ENCODE results near the gene AK1.

AK1 gene

DNA sequence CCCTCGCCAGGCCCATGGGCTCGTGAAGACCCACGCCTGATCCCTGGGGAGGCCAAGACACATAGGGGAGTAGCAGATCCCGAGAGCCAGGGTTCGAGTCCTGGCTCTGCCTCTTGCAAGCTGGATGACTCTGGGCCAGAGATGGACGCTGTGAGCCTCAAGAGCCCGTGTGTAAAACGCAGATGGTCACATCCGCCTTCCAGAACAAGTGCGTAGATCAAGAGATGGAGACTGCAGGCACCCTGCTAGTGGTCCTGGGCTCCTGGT lies 31.1 kb upstream of the AK1 start:
- DNase-seq (ENCODE audit: low spot score), result no peak

GRCh38 chr9:127907867-127908659 lies 30.6 kb upstream of the AK1 start:
- DNase-seq (ENCODE audit: low spot score), result no peak

DNA sequence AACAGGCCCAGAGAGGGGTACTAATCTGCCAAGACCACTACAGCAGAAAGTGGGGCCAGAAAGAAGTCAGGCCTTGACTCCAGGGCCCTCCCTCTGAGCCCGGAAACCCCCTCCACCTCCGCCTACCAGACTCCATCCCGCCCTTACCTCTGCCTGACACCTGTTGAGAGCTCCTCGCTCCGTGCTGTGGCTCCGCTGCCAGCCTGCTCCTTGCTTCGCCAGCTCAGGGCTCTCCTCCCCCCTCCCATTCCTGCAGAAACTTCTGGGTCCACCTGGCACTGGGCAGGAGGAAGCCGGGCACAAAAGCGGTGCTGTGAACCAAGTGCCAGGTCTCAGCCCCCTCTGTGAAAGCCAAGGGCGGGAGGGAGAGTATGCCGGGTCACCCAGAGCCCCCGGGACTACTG lies 28.3 kb upstream of the AK1 start:
- DNase-seq (ENCODE audit: low spot score), result no peak

- no peak for DNase-seq (ENCODE audit: low spot score)
These were observed 27.7 kb upstream of the AK1 start for GRCh38 chr9:127905004-127905728.

DNA sequence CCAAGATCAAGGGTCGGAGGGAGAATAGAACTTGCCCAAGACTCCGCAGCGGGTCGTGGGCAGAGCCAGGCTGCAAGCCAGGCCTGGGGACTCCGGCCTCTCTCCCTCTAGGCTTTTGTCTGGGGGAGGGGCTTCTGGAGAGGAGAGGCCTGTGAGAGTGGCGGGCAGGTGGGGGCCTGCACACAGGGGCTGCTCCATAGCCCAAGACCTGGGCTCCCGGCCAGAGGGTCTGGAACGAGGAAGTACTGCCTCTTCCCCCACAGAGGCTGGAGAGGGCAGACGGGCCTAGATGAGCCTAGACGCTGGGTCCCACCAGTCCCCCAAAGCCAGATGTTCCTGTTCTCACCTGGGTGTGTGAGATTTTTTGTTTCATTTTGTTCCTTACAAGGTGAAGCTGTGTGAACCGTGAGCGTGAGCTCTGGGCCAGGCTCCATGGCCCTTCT lies 27.1 kb upstream of the AK1 start:
- no peak for DNase-seq (ENCODE audit: low spot score)

GRCh38 chr9:127903557-127904475 lies 26.3 kb upstream of the AK1 start:
- no peak for DNase-seq (ENCODE audit: low spot score)

DNA sequence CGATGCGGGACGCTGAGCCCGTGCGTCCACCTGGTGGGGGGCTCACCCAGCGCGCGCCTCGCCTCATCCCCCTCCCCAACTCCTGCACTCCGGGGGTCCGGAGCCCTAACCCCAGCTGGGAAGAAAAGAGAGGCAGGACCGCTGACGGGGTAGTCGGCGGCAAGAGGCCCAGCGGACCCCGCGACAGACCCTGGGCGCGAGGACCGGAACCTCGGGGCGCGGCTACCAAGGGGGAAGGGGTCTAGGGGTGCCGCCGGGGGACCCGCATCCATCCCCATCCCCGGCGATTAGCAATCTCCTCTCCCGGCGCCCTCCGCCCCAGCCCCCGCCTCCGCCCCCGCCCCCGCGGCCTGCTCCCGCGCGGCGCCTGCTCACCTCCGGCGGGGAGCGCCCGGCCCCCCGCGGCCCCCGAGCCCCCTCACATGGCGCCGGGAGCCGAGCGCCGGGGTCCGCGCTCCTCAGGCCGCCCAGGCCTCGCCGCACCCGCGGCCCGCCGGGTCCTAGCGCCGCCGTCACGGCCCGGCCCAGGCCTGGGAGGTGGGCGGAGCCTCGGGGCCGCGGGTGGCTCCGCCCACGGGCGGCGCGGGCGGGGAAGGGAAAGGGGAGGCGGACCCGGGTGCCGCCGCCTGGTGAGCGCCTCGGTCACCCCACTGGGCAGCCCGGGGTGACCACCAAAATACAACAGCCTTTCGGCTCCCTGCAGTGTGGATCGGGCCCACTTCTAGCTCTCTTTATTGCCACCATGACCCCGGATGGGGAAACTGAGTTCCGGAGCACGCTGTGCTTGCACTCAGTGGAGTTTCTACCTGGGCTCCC lies 21.9 kb upstream of the AK1 start, which contains the start of gene ST6GALNAC6:
TSS of gene ST6GALNAC6 (minus strand) at position 476 of the 816 bp plus-strand sequence. CDS start 1,622 bp downstream, outside the sequence.
- DNase-seq (ENCODE audit: low spot score), result peak; percentile 97

DNA sequence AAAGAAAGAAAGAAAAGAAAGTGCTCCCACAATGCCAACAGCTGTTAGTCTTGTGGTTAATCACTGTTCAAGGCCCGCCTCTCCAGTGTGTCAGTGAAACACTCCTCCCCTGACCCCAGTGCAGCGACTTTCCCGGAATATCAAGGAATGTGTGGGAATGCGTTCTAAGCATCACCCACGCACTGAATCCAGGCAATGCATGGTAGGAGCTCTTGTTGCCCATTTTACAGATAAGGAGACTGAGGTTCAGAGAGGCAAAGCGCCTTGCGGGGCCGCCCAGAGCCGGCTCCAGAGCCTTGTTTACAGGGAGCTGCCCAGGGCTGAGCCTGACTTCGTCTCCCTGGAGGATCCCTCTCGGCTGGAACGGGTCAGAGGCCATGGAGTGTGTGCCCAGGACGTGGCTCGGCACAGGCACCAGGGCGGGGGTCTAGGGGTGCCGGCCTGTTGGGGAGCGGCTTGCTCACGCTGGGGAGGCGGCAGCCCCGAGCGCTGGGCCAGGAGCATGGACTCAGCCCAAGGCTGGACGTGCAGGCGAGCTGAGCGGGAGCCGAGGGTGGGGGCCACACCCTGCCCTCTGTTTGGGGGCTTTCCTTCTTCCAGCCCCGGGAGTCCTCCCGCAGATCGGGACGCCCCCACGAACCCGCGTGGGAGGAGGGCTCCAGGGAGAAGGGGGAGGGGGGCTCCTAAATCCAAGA lies 21.1 kb upstream of the AK1 start:
- peak; percentile 87 for DNase-seq (ENCODE audit: low spot score)

DNA sequence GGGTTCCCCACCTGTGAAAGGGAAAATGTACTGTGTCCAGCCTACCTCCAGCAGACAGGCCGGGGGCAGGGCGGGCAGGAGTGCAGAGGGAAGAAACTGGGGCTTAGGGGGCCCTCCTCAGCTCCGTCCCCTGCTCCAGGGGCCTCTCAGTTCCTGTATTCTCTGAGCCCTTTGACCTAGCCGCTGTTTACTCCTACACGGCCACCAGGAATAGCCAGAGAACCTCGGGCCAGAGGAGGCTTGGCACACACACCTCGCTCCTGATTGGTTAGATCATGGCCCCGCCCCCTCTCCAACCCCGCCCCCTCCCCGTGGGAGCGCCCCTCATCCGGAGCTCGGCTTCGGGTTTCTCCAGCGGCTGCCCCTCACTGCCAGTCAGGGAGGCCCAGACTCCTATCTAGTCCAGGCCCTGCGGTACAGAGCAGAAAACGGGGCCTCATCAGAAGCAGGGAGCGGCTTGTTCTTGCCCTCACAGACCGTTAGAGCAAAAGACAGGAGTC lies 19.8 kb upstream of the AK1 start:
- DNase-seq (ENCODE audit: low spot score), result peak; percentile 94

GRCh38 chr9:127896395-127897192 lies 19.1 kb upstream of the AK1 start:
- no peak for DNase-seq (ENCODE audit: low spot score)

DNA sequence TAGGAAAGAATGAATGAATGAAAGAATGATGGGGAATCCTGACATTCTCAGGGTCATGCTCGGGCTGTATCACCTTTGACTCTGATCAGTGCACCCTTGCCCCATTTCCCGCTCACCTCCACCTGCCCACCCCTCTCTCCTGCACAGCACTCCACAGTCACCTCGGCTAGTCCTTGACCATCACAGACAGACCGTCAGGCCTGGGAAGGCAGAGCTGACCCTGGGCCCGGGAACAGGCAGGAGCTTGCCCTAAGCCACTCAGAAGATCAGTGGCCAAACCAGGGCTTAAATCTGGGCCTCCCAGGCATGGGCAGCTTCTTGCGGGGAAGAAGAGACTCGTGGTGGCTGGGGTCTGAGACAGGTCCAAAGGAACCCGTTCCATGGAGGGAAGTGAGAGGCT lies 18.3 kb upstream of the AK1 start:
- DNase-seq (ENCODE audit: low spot score), result no peak

- no peak for DNase-seq (ENCODE audit: low spot score)
These were observed 15.9 kb upstream of the AK1 start for GRCh38 chr9:127893392-127893791.

- DNase-seq (ENCODE audit: low spot score), result no peak
These were observed 15.4 kb upstream of the AK1 start for GRCh38 chr9:127892831-127893230.

GRCh38 chr9:127890053-127890452 lies 12.6 kb upstream of the AK1 start:
- DNase-seq (ENCODE audit: low spot score), result no peak

DNA sequence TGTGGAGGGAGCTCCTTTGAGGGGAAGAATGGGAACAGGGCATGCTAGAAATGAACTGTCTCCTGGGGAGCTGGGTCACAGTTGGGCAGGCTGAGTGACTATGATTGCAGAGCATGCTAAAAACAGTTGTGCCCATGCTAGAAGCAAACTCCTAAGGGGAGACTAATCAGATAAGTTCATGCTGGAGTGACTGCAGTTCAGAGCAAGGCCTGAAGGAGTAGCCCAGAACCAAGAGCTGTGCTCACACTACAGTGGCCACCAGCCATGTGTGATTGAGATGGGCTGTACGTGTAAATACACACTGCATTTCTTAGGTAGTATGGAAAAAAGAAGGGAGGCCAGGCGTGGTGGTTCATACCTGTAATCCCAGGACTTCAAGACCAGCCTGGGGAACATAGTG lies 10.3 kb upstream of the AK1 start:
- no peak for DNase-seq (ENCODE audit: low spot score)

- DNase-seq (ENCODE audit: low spot score), result peak; percentile 38
These were observed 9.0 kb upstream of the AK1 start for GRCh38 chr9:127886401-127886972.

DNA sequence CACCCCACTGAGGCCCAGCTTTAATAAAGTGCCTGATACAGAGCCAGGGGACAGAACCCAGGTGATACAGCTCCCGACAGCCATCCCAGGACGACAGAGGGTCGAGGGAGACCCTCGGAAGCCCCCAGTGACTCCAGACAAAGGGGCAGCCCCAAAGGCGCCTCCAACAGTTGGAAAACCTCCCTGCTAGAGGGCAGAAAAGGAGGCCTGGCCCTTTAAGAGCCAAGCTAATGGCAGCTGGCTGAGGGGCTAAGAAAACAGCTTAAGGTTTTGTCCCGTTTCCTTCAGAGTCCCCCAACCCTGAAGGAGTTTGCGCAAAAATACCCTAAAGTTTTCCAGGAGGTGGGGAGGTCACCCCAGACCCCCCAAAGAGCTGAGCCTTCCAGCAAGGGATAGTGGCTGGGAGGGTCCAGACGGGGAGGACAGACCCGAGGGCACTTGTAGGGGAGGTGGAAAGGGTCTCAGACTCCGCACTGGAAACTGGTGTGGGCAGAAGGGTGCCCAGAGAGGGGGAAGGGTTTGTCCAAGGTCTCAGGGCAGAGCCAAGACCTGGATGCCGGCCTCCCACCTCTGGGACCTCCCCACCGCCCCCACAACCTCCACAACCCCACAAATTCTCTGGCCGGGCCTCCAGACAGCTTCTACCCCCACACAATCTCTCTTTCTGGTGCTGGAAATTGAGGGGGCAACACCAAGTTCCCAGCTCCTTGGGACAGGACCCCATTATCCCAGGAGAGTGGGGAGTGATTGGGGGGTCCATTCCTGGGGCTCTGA lies 8.2 kb upstream of the AK1 start:
- DNase-seq (ENCODE audit: low spot score), result no peak

- no peak for DNase-seq (ENCODE audit: low spot score)
These were observed 7.6 kb upstream of the AK1 start for GRCh38 chr9:127884976-127885490.
